Endometrium (tissue), 2 donors: ENCODE results near the gene SEC61A2.
"Not testable (repeated sequence)": the region's sequence is repeated elsewhere in the genome, so short reads cannot be mapped to it uniquely, and the experiment has no call there.

Experiments used
- FAIRE-seq: peaks from 2 replicates; lab custom pipeline; 2012; peaks lifted over from hg19 to GRCh38; lab: Jason Lieb, UNC
- donor health status: control.
- donor health status: control.

SEC61A2 gene

GRCh38 chr10:12160664-12161063 lies 31.2 kb downstream of the SEC61A2 start:
- no peak for FAIRE-seq

GRCh38 chr10:12162927-12163326 lies 33.5 kb downstream of the SEC61A2 start:
- no peak for FAIRE-seq

GRCh38 chr10:12164085-12164484 lies 34.6 kb downstream of the SEC61A2 start:
- no peak for FAIRE-seq

GRCh38 chr10:12165036-12165435 lies 35.6 kb downstream of the SEC61A2 start:
- no peak for FAIRE-seq

- no peak for FAIRE-seq
Measured at GRCh38 chr10:12165999-12166775, 36.7 kb downstream of the SEC61A2 start.

- FAIRE-seq = not testable (repeated sequence)
Measured at GRCh38 chr10:12171512-12171911, 42.0 kb downstream of the SEC61A2 start.

- no peak for FAIRE-seq
Measured at GRCh38 chr10:12177642-12178041, 48.2 kb downstream of the SEC61A2 start.

- FAIRE-seq = no peak
Measured at GRCh38 chr10:12179606-12180170, 50.2 kb downstream of the SEC61A2 start.

GRCh38 chr10:12180221-12180974 lies 50.9 kb downstream of the SEC61A2 start:
- no peak for FAIRE-seq

GRCh38 chr10:12181065-12181775 lies 51.7 kb downstream of the SEC61A2 start:
- FAIRE-seq = no peak

GRCh38 chr10:12184165-12184564 lies 54.7 kb downstream of the SEC61A2 start:
- FAIRE-seq = no peak

GRCh38 chr10:12186323-12186722 lies 56.8 kb downstream of the SEC61A2 start:
- no peak for FAIRE-seq

GRCh38 chr10:12187321-12187905 lies 57.9 kb downstream of the SEC61A2 start:
- no peak for FAIRE-seq

GRCh38 chr10:12188656-12189055 lies 59.2 kb downstream of the SEC61A2 start:
- FAIRE-seq = no peak

GRCh38 chr10:12189426-12189825 lies 59.9 kb downstream of the SEC61A2 start:
- no peak for FAIRE-seq

- FAIRE-seq = no peak
Measured at GRCh38 chr10:12191715-12192114, 62.2 kb downstream of the SEC61A2 start.

GRCh38 chr10:12193193-12193592 lies 63.7 kb downstream of the SEC61A2 start:
- FAIRE-seq = no peak

- no peak for FAIRE-seq
Measured at GRCh38 chr10:12194752-12195271, 65.3 kb downstream of the SEC61A2 start.

GRCh38 chr10:12195281-12195602 lies 65.8 kb downstream of the SEC61A2 start:
- FAIRE-seq = no peak

- no peak for FAIRE-seq
Measured at GRCh38 chr10:12195603-12196506, 66.4 kb downstream of the SEC61A2 start, which contains the start of the genes CDC123 and NUDT5. CDC123 (plus strand) TSS chr10:12196188; CDS start chr10:12196246, 58 bp downstream. NUDT5 (minus strand) TSS chr10:12195891; CDS start chr10:12186291, 9,600 bp downstream.
